Gastrocnemius medialis (tissue), 4 donors: Measurements from ENCODE around the gene PCBP2. TPM values are rescaled to one million over a fixed set of nuclear protein-coding genes. Genes with fewer than 3 reads are reported as not detected.

Experiments used
- ATAC-seq, 2 donors: fragments of 150-250 bp; one replicate each; pipeline ENCODE4 v1.9.1; 2016
- DNase-seq, 2 donors: peaks; one replicate each; pipeline ENCODE4 v3.0.0-alpha.2; 2019
- H3K27ac ChIP-seq, 4 donors: fragments of 200-600 bp; sonication (generic); 1 replicate in 1 of 4; 2 replicates in 3 of 4; pipeline ENCODE4 v1.5.1; 2016 to 2018; ENCODE audit warnings: mild to moderate bottlenecking in 2 of 4, moderate library complexity in 1 of 4
- H3K27me3 ChIP-seq, 3 donors: fragments of 200-600 bp; sonication (generic) in 2 of 3; 1 replicate in 1 of 3; 2 replicates in 2 of 3; pipeline versions ENCODE4 v1.5.1 to v1.6.0; 2016 to 2019; ENCODE audit warnings: mild to moderate bottlenecking in 1 of 3, moderate library complexity in 1 of 3
- H3K36me3 ChIP-seq, 2 donors: fragments of 200-600 bp; sonication (generic) in 1 of 2; one replicate each; pipeline ENCODE4 v1.5.1; 2017 to 2018
- H3K4me1 ChIP-seq, 2 donors: fragments of 200-600 bp; sonication (generic) in 1 of 2; one replicate each; pipeline ENCODE4 v1.5.1; 2016 to 2017; ENCODE audit warnings: mild to moderate bottlenecking in 2 of 2
- H3K4me3 ChIP-seq, 4 donors: fragments of 200-600 bp; sonication (generic) in 3 of 4; 1 replicate in 1 of 4; 2 replicates in 3 of 4; pipeline ENCODE4 v1.5.1; 2016 to 2019; ENCODE audit warnings: mild to moderate bottlenecking in 2 of 4
- H3K9me3 ChIP-seq, 3 donors: fragments of 200-600 bp; sonication (generic) in 2 of 3; 1 replicate in 1 of 3; 2 replicates in 2 of 3; pipeline ENCODE4 v1.5.1; 2016 to 2019
- CTCF ChIP-seq, 5 experiments: fragments of 450-650 bp in 3 of 5; fragments of 200-600 bp in 2 of 5; sonication (generic) in 2 of 5; IDR thresholded peaks in 4 of 5; conservative IDR thresholded peaks in 1 of 5; 1 replicate in 4 of 5; 2 replicates in 1 of 5; pipeline ENCODE4 v1.5.1; 2016 to 2019; ENCODE audit warnings: antibody characterized with exemption in 5 of 5, mild to moderate bottlenecking in 3 of 5, moderate library complexity in 3 of 5
- POLR2A ChIP-seq, 2 donors: fragments of 450-650 bp; IDR thresholded peaks; one replicate each; pipeline ENCODE4 v1.6.1; 2017; ENCODE audit warnings: antibody characterized with exemption in 2 of 2, mild to moderate bottlenecking in 2 of 2, moderate library complexity in 2 of 2
- in situ Hi-C, 4 donors: fragments of 200-750 bp; cut with MboI; loops; one replicate each; pipeline versions ENCODE4 v1.15.0 to v1.8.0; 2017; ENCODE audit warnings: low sequenced_read_pairs in 4 of 4
- intact Hi-C: fragments of 100-400 bp; cut with DNase I; formaldehyde crosslinking; loops from one replicate; pipeline ENCODE4 v1.15.1; 2023; ENCODE audit warnings: low total_unique reads
- total RNA-seq, 4 donors: library from RNA; depleted of rRNA; stranded (reverse); fragments of >200 nt; gene quantifications; one replicate each; pipeline versions ENCODE4 v1.1.0 to v1.2.3, GENCODE V29; 2016

PCBP2 gene
- total RNA-seq, 4 donors from 2014 or later, result 113 to 257 (median 191) TPM

- Histone ChIP-seq H3K27ac (peak overlapping the region; percentile 92 to 98 (median 98)), H3K4me1 (peaks cover 28 to 33% of the 10 kb centered on the region in 2 donors), H3K9me3 (no peaks in the 10 kb centered on the region), H3K36me3 (peaks cover 1 to 36% of the 10 kb centered on the region in 2 donors), H3K4me3 (peak overlapping the region; percentile 73 to 90 (median 80)), H3K27me3 (no peaks in the 10 kb centered on the region)
- in situ Hi-C loops, result no loop called here
- peak; percentile 11 to 32 for TF ChIP-seq POLR2A (IDR thresholded peaks at IDR 0.05)
- TF ChIP-seq CTCF (IDR thresholded peaks at IDR 0.05 in 4 of 5, conservative IDR thresholded peaks at IDR 0.05 in 1 of 5), result peak in 3 of 5 experiments; percentile 36 to 54 (median 39)
- ATAC-seq, result peak; percentile 68 to 72
- peak; percentile 76 to 88 for DNase-seq
- intact Hi-C loops, result loop anchor here (1.0 to 10.0 kb wide), 4 partner anchors 26 to 398 kb away; partner anchors contain the start of genes TARBP2 and TNS2
Observed at GRCh38 chr12:53452159-53453077, 516 bp downstream of the PCBP2 start.

GRCh38 chr12:53453953-53454640 lies 2.2 kb downstream of the PCBP2 start:
- Histone ChIP-seq H3K36me3 (peaks cover 3 to 53% of the 10 kb centered on the region in 2 donors), H3K9me3 (no peaks in the 10 kb centered on the region), H3K27ac (peak overlapping the region; percentile 92 to 98 (median 98)), H3K4me1 (peaks cover 31 to 33% of the 10 kb centered on the region in 2 donors), H3K4me3 (peak overlapping the region in 3 of 4 donors; percentile 73 to 83 (median 77)), H3K27me3 (no peaks in the 10 kb centered on the region)
- no peak for DNase-seq
- in situ Hi-C loops, result no loop called here
- no peak for ATAC-seq
- intact Hi-C loops, result loop anchor here (2.0 to 10.0 kb wide), 3 partner anchors 25 to 399 kb away; partner anchors contain the start of gene TNS2
- TF ChIP-seq POLR2A (IDR thresholded peaks at IDR 0.05), result no peak

- Histone ChIP-seq H3K4me1 (peaks cover 33 to 36% of the 10 kb centered on the region in 2 donors), H3K36me3 (peaks cover 3 to 59% of the 10 kb centered on the region in 2 donors), H3K4me3 (no peak overlapping the region), H3K27me3 (no peaks in the 10 kb centered on the region), H3K9me3 (no peaks in the 10 kb centered on the region), H3K27ac (peak overlapping the region; percentile 92 to 98 (median 98))
- ATAC-seq (no peak), DNase-seq (no peak)
- in situ Hi-C loops, result no loop called here
- TF ChIP-seq POLR2A (IDR thresholded peaks at IDR 0.05), result no peak
- TF ChIP-seq CTCF (IDR thresholded peaks at IDR 0.05 in 4 of 5, conservative IDR thresholded peaks at IDR 0.05 in 1 of 5), result no peak
- intact Hi-C loops, result loop anchor here (10.0 kb wide), 1 partner anchor 400 kb away; the partner anchor contains the start of gene TNS2
Observed at GRCh38 chr12:53454707-53455106, 2.8 kb downstream of the PCBP2 start.

- no peaks in the 10 kb centered on the region for H3K9me3 ChIP-seq
- H3K27me3 ChIP-seq, result no peaks in the 10 kb centered on the region
- no peak for ATAC-seq
- intact Hi-C loops (loop anchor here (10.0 kb wide), 1 partner anchor 402 kb away; the partner anchor contains the start of gene TNS2), in situ Hi-C loops (no loop called here)
- H3K4me3 ChIP-seq, result no peak overlapping the region
- peaks cover 50 to 53% of the 10 kb centered on the region in 2 donors for H3K4me1 ChIP-seq
- peak overlapping the region in 2 of 4 donors; percentile 26 to 75 for H3K27ac ChIP-seq
- peaks cover 3 to 80% of the 10 kb centered on the region in 2 donors for H3K36me3 ChIP-seq
- no peak for DNase-seq
- TF ChIP-seq CTCF (IDR thresholded peaks at IDR 0.05 in 4 of 5, conservative IDR thresholded peaks at IDR 0.05 in 1 of 5), result no peak
- no peak for TF ChIP-seq POLR2A (IDR thresholded peaks at IDR 0.05)
Observed at GRCh38 chr12:53456654-53457366, 4.9 kb downstream of the PCBP2 start.
